Loucy (cell line): ENCODE measurements around the gene AMZ1.
A peak's percentile ranks its signal among the peaks of the same experiment; 100 is the strongest.

Experiments
- H2AFZ ChIP-seq: fragments of 200-600 bp; sonication (generic); 2 replicates; pipeline ENCODE4 v1.6.0; 2016; ENCODE audit warnings: antibody characterized with exemption, mild to moderate bottlenecking, low read length, moderate library complexity
- H3F3A ChIP-seq: fragments of 200-600 bp; 2 replicates; pipeline ENCODE4 v1.6.0; 2016; ENCODE audit warnings: antibody characterized with exemption, low read depth, mild to moderate bottlenecking
- H3K27me3 ChIP-seq: fragments of 200-600 bp; sonication (generic); 2 replicates; pipeline ENCODE4 v1.6.1; 2014; ENCODE audit warnings: low read length, mild to moderate bottlenecking; ENCODE audit not compliant: insufficient read depth, poor library complexity, severe bottlenecking
- H3K36me3 ChIP-seq: fragments of 200-600 bp; sonication (generic); 2 replicates; pipeline ENCODE4 v1.6.1; 2016; ENCODE audit warnings: low read length; ENCODE audit not compliant: insufficient read depth
- H3K4me1 ChIP-seq: fragments of 200-600 bp; sonication (generic); 2 replicates; pipeline ENCODE4 v1.5.1; 2014; ENCODE audit warnings: low read length, mild to moderate bottlenecking; ENCODE audit not compliant: insufficient read depth, poor library complexity, severe bottlenecking
- H3K4me2 ChIP-seq: fragments of 200-600 bp; sonication (generic); 2 replicates; pipeline ENCODE4 v1.6.0; 2014; ENCODE audit warnings: antibody characterized with exemption, low read length, low read depth, mild to moderate bottlenecking; ENCODE audit not compliant: poor library complexity, severe bottlenecking
- H3K4me3 ChIP-seq: fragments of 200-600 bp; sonication (generic); 2 replicates; pipeline ENCODE4 v1.5.1; 2014; ENCODE audit warnings: low read length, mild to moderate bottlenecking, mixed read lengths; ENCODE audit not compliant: poor library complexity, severe bottlenecking
- H3K79me2 ChIP-seq: fragments of 200-600 bp; sonication (generic); 2 replicates; pipeline ENCODE4 v1.6.1; 2014; ENCODE audit warnings: low read length; ENCODE audit not compliant: insufficient read depth
- H3K9ac ChIP-seq: fragments of 200-600 bp; sonication (generic); 2 replicates; pipeline ENCODE4 v1.6.0; 2014; ENCODE audit warnings: mild to moderate bottlenecking, low read depth, low read length, moderate library complexity; ENCODE audit not compliant: poor library complexity, severe bottlenecking
- H3K9me2 ChIP-seq: fragments of 200-600 bp; sonication (generic); replicated peaks from 2 replicates; pipeline ENCODE4 v1.6.1; 2016; ENCODE audit warnings: low read depth, low read length, mixed read lengths
- H3K9me3 ChIP-seq: fragments of 200-600 bp; sonication (generic); 2 replicates; pipeline ENCODE4 v1.6.1; 2014; ENCODE audit warnings: mild to moderate bottlenecking, antibody characterized with exemption, low read length, low read depth; ENCODE audit not compliant: insufficient read depth
- H4K20me1 ChIP-seq: fragments of 200-600 bp; sonication (generic); 2 replicates; pipeline ENCODE4 v1.6.0; 2014; ENCODE audit warnings: antibody characterized with exemption, low read length, mild to moderate bottlenecking; ENCODE audit not compliant: insufficient read depth, poor library complexity, severe bottlenecking
- EZH2phosphoT487 ChIP-seq: fragments of 200-600 bp; IDR thresholded peaks from 2 replicates; pipeline ENCODE4 v1.6.1; 2018; ENCODE audit warnings: antibody characterized with exemption, mild to moderate bottlenecking, moderate library complexity, borderline replicate concordance
- TF ChIP-seq, protein P1 (sequence below): fragments of 200-600 bp; sonication (generic); conservative IDR thresholded peaks from 2 replicates; pipeline ENCODE4 v1.5.1; 2014; ENCODE audit warnings: mild to moderate bottlenecking, antibody characterized with exemption, low read length

AMZ1 gene

DNA sequence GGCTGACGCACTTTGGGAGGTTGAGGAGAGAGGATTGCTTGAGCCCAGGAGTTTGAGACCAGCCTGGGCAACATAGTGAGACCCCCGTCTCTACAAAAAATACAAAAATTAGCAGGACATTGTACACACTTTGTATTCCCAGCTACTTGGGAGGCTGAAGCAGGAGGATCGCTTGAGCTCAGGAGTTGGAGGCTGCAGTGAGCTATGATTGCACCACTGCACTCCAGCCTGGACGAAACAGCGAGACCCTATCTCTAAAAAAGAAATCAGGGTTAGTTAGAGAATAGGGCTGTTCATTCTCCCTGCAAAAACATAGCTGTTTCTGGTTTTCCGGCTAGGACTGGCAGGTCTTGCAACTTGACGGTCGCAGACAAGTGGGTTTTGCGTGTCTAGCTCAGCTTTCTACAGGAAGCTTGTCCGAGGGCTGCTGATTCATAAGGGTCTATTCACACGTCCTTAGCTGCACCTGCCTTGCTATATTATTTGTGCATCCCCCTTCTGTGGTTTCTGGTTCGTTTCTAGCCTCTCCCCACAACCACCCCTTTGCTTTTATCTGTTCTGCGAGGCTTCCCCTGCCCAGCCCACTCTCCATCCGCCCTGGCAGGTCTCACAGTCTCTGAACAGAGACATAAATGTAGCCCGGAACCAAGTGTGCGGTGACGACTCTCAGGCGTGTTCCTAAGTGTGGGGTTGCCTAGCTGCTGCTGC is 10.7 kb downstream of the AMZ1 start:
- no peaks in the 10 kb centered on the region for H4K20me1 ChIP-seq
- H3K9me2 ChIP-seq: no peaks in the 10 kb centered on the region
- no peak for TF ChIP-seq EZH2phosphoT487
- TF ChIP-seq, protein P1, sequence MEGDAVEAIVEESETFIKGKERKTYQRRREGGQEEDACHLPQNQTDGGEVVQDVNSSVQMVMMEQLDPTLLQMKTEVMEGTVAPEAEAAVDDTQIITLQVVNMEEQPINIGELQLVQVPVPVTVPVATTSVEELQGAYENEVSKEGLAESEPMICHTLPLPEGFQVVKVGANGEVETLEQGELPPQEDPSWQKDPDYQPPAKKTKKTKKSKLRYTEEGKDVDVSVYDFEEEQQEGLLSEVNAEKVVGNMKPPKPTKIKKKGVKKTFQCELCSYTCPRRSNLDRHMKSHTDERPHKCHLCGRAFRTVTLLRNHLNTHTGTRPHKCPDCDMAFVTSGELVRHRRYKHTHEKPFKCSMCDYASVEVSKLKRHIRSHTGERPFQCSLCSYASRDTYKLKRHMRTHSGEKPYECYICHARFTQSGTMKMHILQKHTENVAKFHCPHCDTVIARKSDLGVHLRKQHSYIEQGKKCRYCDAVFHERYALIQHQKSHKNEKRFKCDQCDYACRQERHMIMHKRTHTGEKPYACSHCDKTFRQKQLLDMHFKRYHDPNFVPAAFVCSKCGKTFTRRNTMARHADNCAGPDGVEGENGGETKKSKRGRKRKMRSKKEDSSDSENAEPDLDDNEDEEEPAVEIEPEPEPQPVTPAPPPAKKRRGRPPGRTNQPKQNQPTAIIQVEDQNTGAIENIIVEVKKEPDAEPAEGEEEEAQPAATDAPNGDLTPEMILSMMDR: no peak
- peaks cover 65% of the 10 kb centered on the region for H3K4me1 ChIP-seq
- peaks cover 20% of the 10 kb centered on the region for H3F3A ChIP-seq
- H2AFZ ChIP-seq: no peak overlapping the region
- no peaks in the 10 kb centered on the region for H3K36me3 ChIP-seq
- peaks cover 25% of the 10 kb centered on the region; the same call in 1 of the 2 replicates for H3K79me2 ChIP-seq
- H3K9me3 ChIP-seq: no peaks in the 10 kb centered on the region
- peak overlapping the region; percentile 93 for H3K9ac ChIP-seq
- no peaks in the 10 kb centered on the region for H3K27me3 ChIP-seq
- H3K4me3 ChIP-seq: peak overlapping the region; percentile 70
- H3K4me2 ChIP-seq: peak overlapping the region; percentile 99

DNA sequence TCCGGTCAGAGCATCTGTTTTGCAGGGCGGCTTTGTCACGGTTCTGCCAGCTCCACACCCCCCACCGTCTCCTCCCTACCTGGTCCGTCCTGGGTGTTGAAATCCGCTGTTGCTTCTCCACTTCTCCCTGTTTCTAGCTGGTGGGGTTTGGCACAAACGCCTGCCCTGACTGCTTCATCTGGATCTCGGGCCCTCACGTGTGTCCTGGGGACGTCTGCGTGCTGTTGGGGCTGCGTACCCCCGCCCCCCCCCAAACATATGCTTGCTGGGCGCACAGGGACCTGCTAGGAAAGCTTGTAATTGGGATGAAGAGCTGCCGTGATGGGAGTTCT is 11.3 kb downstream of the AMZ1 start:
- no peaks in the 10 kb centered on the region for H3K36me3 ChIP-seq
- no peak overlapping the region for H2AFZ ChIP-seq
- H3K79me2 ChIP-seq: peaks cover 25% of the 10 kb centered on the region; the same call in 1 of the 2 replicates
- peak overlapping the region; percentile 70 for H3K4me3 ChIP-seq
- H3F3A ChIP-seq: peaks cover 20% of the 10 kb centered on the region
- no peaks in the 10 kb centered on the region for H3K9me2 ChIP-seq
- peak overlapping the region; percentile 99 for H3K4me2 ChIP-seq
- H3K9me3 ChIP-seq: no peaks in the 10 kb centered on the region
- no peaks in the 10 kb centered on the region for H3K27me3 ChIP-seq
- no peaks in the 10 kb centered on the region for H4K20me1 ChIP-seq
- H3K9ac ChIP-seq: peak overlapping the region; percentile 93
- TF ChIP-seq EZH2phosphoT487: no peak
- TF ChIP-seq, protein P1: no peak
- H3K4me1 ChIP-seq: peaks cover 63% of the 10 kb centered on the region

DNA sequence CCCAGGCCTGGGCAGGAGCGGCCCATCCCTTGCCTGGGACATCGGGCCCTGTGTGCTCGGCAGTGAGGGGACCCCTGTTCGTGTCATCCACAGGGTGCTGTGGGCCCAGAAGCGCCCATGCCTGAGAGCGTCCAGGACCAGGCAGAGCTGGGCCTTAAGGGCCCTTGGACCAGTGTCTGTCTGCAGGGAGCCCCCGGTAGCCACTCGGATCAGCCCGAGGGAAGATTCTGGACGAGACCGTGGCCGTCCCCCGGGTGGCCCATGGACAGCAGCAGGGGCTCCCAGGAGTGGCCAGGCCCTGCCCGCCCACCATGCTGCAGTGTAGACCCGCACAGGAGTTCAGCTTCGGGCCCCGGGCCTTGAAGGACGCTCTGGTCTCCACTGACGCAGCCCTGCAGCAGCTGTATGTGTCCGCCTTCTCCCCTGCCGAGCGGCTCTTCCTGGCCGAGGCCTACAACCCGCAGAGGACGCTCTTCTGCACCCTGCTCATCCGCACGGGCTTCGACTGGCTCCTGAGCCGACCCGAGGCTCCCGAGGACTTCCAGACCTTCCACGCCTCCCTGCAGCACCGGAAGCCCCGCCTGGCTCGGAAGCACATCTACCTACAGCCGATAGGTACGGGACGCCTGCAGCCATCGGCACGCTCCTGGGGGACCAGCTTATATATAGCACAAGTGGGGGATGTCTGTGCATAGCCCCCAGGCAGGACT is 12.3 kb downstream of the AMZ1 start:
- Histone ChIP-seq H3K36me3 (no peaks in the 10 kb centered on the region), H3K4me3 (peak overlapping the region; percentile 70), H3K27me3 (no peaks in the 10 kb centered on the region), H3K9me3 (no peaks in the 10 kb centered on the region), H3F3A (peaks cover 20% of the 10 kb centered on the region), H3K9me2 (no peaks in the 10 kb centered on the region), H3K9ac (peak overlapping the region; percentile 93), H4K20me1 (no peaks in the 10 kb centered on the region), H3K79me2 (peaks cover 25% of the 10 kb centered on the region; the same call in 1 of the 2 replicates), H2AFZ (no peak overlapping the region), H3K4me2 (peak overlapping the region; percentile 99), H3K4me1 (peaks cover 69% of the 10 kb centered on the region)
- no peak for TF ChIP-seq EZH2phosphoT487
- TF ChIP-seq, protein P1: no peak
